Activated CD4-positive, alpha-beta T cell treated with anti-CD3 and anti-CD28 coated beads, Interleukin-10, Interleukin-2, amounts not matched to agents 100 ng/mL and 50 ng/mL, durations not matched to agents 16 hours and 8 hours (primary cell): ENCODE measurements around the gene STK38L.

Source experiments
- DNase-seq: peaks from one replicate; pipeline ENCODE4 v3.0.0-alpha.2; 2020

STK38L gene

GRCh38 chr12:27330846-27331245 lies 86.8 kb downstream of the STK38L start:
- DNase-seq, result no peak

GRCh38 chr12:27331291-27331926 lies 87.3 kb downstream of the STK38L start:
- DNase-seq, result peak; percentile 90

GRCh38 chr12:27331927-27332324 lies 87.8 kb downstream of the STK38L start:
- no peak for DNase-seq

GRCh38 chr12:27332407-27332713 lies 88.3 kb downstream of the STK38L start:
- no peak for DNase-seq

GRCh38 chr12:27332714-27333402 lies 88.8 kb downstream of the STK38L start, which contains the start of gene BMAL2:
TSS of gene BMAL2 (plus strand) at chr12:27332836. CDS start at chr12:27333073, 237 bp downstream.
- DNase-seq, result peak; percentile 72

- DNase-seq, result peak; percentile 60
These were observed 89.4 kb downstream of the STK38L start for GRCh38 chr12:27333403-27334009.

GRCh38 chr12:27334042-27334720 lies 90.1 kb downstream of the STK38L start:
- no peak for DNase-seq

- no peak for DNase-seq
These were observed 90.6 kb downstream of the STK38L start for GRCh38 chr12:27334721-27335082.

GRCh38 chr12:27335364-27336281 lies 91.5 kb downstream of the STK38L start:
- DNase-seq, result peak; percentile 64

- no peak for DNase-seq
These were observed 92.2 kb downstream of the STK38L start for GRCh38 chr12:27336282-27336653.

- DNase-seq, result no peak
These were observed 93.3 kb downstream of the STK38L start for GRCh38 chr12:27337376-27337775.

GRCh38 chr12:27338473-27338872 lies 94.4 kb downstream of the STK38L start:
- no peak for DNase-seq

GRCh38 chr12:27340971-27341370 lies 96.9 kb downstream of the STK38L start:
- DNase-seq, result no peak

GRCh38 chr12:27342536-27342935 lies 98.5 kb downstream of the STK38L start:
- DNase-seq, result no peak

GRCh38 chr12:27343255-27344000 lies 99.3 kb downstream of the STK38L start:
- no peak for DNase-seq

- no peak for DNase-seq
These were observed 100.2 kb downstream of the STK38L start for GRCh38 chr12:27344246-27344645.

GRCh38 chr12:27344760-27345159 lies 100.7 kb downstream of the STK38L start:
- no peak for DNase-seq

GRCh38 chr12:27345376-27345775 lies 101.3 kb downstream of the STK38L start:
- DNase-seq, result no peak

- DNase-seq, result no peak
These were observed 103.7 kb downstream of the STK38L start for GRCh38 chr12:27347779-27348178.

- no peak for DNase-seq
These were observed 107.4 kb downstream of the STK38L start for GRCh38 chr12:27351476-27351875.

- DNase-seq, result no peak
These were observed 111.4 kb downstream of the STK38L start for GRCh38 chr12:27355486-27355885.

GRCh38 chr12:27355979-27356378 lies 111.9 kb downstream of the STK38L start:
- no peak for DNase-seq
